ENCODE data around the gene ZSCAN31.
A peak's percentile ranks its signal among the peaks of the same experiment; 100 is the strongest.

Gene ZSCAN31

DNA sequence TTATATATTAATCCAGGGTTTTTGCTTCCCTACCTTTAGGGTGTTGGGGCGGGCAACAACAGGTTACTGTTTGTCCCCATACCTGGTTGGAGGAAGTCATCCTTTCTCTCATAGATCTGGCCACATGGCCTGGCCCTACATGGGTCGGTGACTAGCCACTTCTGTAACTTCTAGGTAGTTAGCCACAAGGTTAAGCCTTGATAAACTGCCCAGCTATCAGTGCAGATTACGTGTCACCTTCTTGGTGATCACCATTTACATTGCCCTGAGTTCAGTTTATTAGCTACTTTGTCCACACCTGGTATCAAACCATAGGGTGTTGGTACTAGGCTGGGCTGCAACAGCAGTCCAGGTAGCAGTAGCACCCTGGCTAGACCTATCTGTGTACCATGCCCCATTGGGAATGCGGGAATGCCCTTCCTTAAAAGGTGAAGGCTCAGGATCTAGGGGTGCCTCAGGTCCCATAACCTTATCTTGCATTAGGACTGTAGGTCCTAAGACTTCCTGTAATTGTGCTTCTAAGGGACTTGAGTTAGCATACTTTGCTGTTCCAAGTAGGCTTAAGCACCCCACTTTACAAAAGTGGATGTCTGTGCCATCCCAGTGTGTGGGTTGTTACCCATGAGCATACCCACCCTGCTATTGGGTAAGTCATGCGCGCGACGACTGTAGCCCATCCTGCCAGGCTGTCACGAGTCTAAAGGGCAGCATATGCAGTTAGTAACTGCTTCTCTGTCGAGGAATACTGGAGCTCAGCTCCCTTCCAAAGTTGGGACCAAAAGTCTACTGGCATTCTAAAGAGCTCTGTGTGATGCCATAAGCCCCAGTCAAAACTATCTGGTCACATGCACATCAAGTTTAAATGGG, 19.0 kb upstream of the ZSCAN31 start:
- in situ Hi-C loops (cut with HindIII; ENCODE audit: low pct_ligation_motif_present, low pct_unique_long_range_greater_than_20kb, low sequenced_read_pairs): no loop called here
- DNase-seq: no peak

DNA sequence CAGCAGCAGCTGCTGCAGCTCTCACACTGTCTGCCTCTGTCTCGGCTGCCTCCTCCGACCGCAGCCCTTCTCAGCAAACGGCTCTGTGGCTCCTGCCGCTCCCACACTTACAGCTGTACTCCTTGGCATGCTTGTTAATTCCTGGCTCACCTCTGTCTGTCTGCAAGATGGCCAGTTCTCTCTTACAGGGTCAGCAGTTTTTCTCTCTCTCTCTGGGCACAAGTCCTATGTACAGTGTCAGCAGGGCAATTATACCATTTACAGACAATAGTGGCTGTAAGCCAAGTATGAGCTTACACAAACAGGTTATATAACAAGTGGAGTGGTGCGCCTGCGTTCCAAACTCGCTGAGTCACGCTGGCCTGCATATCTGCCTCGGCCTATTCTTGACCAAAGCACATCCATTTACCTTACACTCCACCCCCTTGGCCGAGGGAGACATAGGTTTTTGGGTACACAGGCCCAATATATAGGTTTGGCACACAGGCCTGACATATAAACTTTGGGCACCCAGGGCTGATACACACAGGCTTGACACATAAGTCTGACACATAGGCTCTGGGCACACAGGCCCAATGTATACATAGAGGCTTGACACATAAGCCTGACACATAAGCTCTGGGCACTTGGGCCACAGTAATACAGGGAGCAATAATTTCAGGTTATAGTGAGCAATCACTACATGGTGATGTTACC, 18.2 kb upstream of the ZSCAN31 start:
- DNase-seq: no peak
- in situ Hi-C loops (cut with HindIII; ENCODE audit: low pct_ligation_motif_present, low pct_unique_long_range_greater_than_20kb, low sequenced_read_pairs): no loop called here

DNA sequence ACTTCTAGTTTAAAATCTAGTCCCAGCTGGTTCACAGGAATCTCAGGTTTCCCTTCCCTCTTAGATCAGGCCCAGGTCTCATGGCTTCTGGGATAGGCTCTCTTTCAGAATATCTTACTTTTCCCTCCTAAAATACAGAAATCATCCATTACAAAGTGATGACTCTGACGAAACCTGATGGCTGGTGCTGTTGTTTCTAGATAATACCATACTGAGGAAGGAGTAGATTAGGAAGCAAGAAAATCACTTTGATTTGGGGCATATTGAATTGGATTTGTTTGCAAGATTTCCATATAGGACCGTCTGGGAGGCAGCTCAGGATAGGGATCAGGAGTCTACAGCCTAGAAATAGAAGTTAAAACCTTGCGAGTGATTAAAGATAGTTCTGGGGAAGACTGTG, 17.4 kb upstream of the ZSCAN31 start:
- DNase-seq: no peak
- in situ Hi-C loops (cut with HindIII; ENCODE audit: low pct_ligation_motif_present, low pct_unique_long_range_greater_than_20kb, low sequenced_read_pairs): no loop called here

DNA sequence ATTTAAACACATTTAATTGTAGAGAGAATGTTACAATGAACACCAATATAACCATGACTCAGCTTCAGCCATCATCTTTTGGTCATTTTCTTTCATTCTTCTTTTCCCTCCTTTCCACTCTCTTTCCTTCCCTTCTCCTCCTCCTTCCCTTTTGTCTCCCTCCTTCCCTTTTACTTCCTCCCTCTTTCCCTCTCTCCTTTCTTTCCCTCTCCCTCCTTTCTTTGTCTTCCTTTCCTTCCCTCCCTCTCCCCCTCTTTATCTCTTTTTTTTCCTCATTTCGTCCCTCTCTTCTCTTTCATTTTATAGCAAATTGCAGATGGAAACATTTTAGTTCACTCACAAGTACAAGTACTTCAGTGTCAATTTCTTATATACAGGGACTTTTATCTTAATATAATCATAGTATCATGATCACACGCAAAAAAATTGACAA, 15.6 kb upstream of the ZSCAN31 start:
- in situ Hi-C loops (cut with HindIII; ENCODE audit: low pct_ligation_motif_present, low pct_unique_long_range_greater_than_20kb, low sequenced_read_pairs): no loop called here
- no peak for DNase-seq

DNA sequence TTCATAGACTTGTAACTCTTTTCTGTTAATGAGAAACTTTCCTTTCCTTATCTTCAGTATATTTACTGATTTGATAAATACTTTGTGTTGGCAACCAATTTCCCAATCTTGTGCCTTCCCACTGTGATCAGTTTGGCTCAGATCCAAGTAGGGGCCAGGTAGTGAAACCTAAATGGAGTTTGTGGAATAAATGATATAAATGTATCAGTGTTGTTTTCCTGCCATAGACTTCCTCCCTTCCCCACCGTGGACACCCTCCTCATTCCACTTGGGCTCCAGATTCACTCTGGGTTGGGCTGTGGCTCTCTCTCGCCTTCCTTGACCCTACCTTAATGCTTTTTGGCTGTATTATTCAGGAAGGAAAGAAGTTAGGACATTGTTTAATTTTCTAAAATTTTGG, 15.1 kb upstream of the ZSCAN31 start:
- in situ Hi-C loops (cut with HindIII; ENCODE audit: low pct_ligation_motif_present, low pct_unique_long_range_greater_than_20kb, low sequenced_read_pairs): no loop called here
- DNase-seq: no peak

DNA sequence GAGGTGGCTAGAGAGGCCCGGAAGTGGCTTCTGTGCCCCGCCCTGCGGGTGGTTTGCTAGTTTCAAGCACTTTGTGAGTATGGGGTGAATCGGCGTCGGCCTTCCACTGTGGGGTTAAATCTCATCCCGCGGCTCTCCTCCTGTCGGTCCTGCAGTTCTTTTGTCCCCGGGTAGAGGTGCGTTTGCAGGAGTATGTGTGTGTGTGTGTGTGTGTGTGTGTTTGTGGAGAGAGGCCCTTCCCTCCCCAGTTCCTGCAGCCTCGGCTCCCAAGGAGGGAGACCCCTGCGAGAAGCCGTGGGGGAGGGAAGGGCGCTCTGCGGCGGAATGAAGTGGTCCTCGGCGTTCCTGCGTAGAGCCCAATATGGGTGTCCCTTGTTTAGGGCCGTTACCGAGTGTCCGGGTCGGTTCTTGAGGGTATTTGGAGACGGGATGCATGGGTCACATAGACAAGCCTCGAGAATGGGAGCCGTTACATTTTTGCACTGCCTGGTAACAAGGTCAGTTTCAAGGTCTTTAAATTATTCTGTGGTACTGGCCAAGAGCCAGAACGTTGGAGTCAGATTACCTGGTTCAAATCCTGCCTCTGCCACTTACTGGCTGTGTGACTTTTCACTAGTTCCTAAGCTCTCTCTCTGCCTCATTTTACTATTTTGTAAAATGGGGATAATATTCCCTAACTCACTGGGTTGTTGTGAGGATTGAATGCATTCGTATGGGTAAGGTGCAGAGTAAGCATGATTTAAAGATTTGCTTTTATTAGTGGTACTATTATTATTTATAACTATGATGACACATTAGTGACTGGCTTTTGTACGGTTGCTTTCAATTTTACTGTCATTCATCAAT, 14.2 kb upstream of the ZSCAN31 start, which contains the start of gene ZKSCAN3:
TSS of gene ZKSCAN3 (plus strand) at position 56 of the 846 bp plus-strand sequence. CDS start 9,640 bp downstream, outside the sequence.
- in situ Hi-C loops (cut with HindIII; ENCODE audit: low pct_ligation_motif_present, low pct_unique_long_range_greater_than_20kb, low sequenced_read_pairs): no loop called here
- DNase-seq: peak; percentile 78

DNA sequence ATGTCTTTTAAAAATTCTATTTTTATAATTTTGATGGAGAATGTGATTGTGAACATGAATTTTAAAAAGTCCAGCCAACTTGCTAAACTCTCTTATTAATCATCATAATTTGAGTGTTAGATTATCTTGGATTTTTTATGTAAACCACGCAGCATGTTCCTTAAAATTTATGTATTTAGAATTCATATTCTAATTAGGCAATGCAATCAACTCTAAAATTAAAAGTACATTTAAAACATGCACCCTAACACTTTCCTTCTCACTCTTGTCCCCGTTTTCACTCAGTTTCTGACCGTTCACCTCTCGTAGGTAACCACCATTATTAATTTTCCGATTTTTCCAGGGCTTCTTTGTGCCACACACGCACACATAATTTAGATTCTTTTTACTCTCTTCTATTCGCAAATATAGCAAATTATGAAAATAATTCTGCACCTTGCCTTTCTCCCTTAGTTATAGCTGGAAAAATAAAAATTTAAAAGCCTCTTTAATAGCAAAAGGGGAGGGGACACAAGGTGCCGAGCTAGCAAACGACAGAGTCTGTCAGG, 13.5 kb upstream of the ZSCAN31 start:
- no peak for DNase-seq
- in situ Hi-C loops (cut with HindIII; ENCODE audit: low pct_ligation_motif_present, low pct_unique_long_range_greater_than_20kb, low sequenced_read_pairs): no loop called here

DNA sequence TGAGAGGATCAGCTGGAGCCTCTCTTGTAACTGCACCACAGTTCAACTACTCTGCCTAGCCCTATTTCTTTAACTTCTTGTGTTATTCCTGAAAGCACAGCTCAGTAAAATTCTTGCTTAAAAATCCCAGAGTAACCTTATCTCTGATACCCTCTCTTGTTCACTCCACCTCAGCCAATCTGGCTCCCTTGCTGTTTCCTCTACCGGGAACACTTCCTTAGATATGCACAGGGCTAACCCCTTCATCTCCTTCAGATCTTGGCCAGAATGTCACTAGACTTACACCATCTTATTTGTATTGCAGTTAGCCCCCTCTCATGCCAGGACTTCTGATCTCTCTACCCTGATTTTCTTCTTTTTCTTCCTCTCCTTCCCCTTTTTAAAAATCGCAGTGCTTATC, 11.2 kb upstream of the ZSCAN31 start:
- in situ Hi-C loops (cut with HindIII; ENCODE audit: low pct_ligation_motif_present, low pct_unique_long_range_greater_than_20kb, low sequenced_read_pairs): no loop called here
- no peak for DNase-seq

DNA sequence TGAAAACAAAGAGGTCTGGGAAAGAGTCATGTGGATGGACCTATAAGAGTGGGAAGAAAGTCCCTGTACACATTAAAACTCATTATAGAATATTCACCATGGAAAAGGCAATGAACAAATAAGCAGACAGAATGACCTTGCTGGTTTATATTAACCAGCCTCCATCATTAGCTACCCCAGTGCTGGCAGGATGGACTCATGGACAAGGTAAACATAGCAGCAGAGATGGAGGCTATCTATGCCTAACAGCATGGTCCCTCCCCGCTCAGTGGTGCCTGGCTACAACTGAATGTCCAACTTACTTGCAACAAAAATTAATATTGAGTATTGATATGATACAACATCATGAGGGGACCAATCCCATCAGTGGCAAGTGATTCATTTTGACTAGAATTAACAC, 9.3 kb upstream of the ZSCAN31 start:
- in situ Hi-C loops (cut with HindIII; ENCODE audit: low pct_ligation_motif_present, low pct_unique_long_range_greater_than_20kb, low sequenced_read_pairs): no loop called here
- DNase-seq: no peak

DNA sequence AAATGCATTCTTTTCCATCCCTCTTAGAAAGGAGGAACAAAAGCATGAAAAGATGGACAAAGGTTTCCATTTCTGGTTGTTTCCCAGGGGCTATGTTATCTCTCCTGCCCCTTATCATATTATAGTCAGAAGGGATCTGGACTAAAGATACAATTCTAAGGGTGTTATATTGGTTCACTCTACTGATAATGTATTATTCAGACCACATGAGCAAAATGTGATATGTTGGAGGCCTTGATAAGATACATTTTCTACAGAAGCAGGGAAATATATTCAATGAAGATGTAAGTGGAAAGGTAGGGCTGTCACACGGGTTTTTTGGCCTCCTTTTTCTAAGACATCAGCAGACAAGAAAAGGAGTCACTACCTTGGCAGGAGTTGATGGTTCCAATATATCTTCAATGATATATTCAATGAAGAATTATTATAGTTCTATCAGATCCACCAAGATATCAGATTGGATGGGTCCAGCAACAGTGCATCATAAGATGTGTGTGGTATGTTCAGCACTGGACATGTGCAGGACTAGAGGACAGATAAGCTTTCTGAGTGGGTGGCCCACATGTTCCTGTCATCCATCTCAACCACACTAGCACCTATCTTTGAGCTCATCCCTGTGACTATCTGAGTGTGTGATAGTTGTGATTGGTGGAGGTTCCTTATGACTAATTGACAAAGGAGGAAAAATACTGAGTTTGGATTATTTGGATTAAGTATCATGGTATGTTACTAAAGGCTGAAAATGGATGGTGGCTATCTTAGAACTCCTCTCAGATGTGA, 8.1 kb upstream of the ZSCAN31 start:
- DNase-seq: no peak
- in situ Hi-C loops (cut with HindIII; ENCODE audit: low pct_ligation_motif_present, low pct_unique_long_range_greater_than_20kb, low sequenced_read_pairs): no loop called here

DNA sequence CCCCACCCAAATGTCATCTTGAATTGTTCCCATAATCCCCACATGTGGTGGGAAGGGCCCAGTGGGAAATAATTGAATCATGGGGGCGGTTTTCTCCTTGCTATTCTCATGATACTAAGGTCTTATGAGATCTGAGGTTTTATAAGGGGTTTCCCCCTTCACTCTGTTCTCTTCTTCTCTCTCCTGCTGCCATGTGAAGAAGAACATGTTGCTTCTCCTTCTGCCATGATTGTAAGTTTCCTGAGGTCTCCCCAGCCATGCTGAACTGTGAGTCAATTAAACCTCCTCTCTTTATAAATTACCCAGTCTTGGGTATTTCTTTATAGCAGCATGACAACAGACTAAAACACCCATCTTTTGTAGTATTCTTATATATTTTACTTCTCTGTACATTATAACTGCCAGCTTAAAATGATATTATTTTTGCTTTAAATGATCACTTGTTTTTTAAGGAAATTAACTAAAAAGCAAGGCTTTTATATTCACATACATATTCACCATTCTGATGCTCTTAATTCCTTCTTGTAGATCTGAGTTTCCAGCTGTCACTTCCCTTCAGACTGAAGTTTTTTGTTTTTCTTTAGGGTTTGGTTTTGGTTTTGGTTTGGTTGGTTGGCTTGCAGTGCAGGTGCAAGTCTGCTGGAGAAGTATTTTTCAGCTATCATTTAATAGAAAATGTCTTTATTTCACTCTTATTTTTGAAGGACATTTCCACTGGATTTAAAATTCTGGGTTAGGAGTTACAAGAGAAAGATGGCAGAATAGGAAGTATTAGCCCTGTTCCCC, 4.6 kb upstream of the ZSCAN31 start:
- DNase-seq: no peak
- in situ Hi-C loops (cut with HindIII; ENCODE audit: low pct_ligation_motif_present, low pct_unique_long_range_greater_than_20kb, low sequenced_read_pairs): no loop called here

DNA sequence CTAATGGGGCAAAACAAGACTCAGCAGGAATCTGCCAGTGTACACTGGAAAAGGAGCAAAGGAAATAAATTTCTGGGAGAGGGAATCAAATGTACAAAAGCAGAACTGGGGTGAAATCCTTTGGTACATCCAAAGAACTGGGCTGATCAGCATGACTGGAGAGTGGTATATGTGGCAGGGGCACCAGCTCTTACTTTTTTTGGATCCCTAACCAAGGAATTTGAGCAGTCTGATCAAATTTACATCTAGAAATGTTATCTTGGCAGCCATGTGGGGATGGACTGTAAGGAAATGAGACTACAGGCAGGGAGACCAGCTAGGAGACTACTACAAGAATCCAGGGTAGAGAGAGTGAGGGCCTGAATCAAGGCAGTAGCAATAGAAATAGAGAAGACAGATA, 1.2 kb upstream of the ZSCAN31 start:
- no peak for DNase-seq
- in situ Hi-C loops (cut with HindIII; ENCODE audit: low pct_ligation_motif_present, low pct_unique_long_range_greater_than_20kb, low sequenced_read_pairs): no loop called here

DNA sequence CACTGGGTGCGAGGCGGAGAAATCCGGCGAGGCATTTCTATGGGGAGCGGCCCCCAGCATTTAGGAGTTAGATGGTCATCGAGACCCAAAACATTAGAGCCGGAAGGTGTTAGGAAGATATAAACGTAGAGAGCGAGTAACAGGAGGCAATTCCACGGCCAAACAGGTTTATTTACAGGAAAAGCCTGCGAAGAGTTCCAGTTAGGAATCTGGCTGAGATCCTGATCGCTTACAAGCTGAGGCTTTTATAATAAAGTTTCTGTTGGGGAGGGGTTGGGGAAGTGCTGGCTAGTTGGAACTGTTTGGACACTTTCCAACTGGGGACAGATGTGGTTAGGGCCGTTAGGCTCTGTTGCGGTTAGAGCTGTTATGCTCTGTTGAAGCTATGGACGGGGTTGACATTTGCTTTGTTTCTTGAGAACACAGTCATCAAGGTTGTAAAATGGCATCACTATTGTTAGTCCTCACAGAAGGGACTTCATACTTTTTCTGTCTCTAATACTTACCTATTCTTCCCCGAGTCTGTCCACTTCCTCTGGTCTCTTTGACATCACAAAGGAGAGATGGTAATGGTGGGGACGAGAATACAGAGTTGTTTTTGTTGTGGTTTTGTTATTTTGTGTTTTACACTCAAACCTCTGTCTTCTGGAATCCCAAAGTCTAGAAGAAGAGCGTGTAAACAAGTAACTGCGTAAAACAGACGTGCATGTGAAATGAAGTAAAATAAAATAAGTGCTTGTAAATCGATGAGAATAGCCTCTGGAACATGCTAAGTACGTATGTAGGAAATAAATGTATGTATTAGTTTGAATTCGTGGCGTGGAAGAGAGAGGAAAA, 554 bp upstream of the ZSCAN31 start:
- DNase-seq: peak; percentile 48
- in situ Hi-C loops (cut with HindIII; ENCODE audit: low pct_ligation_motif_present, low pct_unique_long_range_greater_than_20kb, low sequenced_read_pairs): no loop called here

DNA sequence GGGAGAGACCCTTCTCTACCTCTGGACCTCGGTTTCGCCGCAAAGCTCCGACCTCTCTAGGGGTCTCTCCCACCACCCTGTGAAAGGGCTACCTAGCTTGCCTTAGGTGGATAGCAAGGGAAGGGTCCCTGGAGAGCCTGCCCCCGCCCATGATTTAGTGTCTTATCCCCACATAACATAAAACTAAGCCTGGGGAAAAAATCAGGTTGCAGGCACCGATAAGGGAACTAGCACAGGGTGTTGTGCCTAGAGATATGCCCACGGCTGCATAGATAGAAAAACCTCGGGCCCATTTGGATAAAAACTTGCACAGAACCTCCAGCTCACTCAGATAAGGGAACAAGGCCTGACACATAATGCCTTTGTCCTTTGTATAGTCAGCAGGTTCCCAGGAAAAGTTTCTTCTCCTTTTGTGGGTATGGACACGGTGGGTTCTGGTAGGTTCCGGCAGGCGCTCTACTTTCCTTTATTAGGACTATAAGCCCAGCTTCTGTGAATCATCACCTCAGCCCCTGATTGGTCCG, 846 bp downstream of the ZSCAN31 start:
- no peak for DNase-seq
- in situ Hi-C loops (cut with HindIII; ENCODE audit: low pct_ligation_motif_present, low pct_unique_long_range_greater_than_20kb, low sequenced_read_pairs): no loop called here

DNA sequence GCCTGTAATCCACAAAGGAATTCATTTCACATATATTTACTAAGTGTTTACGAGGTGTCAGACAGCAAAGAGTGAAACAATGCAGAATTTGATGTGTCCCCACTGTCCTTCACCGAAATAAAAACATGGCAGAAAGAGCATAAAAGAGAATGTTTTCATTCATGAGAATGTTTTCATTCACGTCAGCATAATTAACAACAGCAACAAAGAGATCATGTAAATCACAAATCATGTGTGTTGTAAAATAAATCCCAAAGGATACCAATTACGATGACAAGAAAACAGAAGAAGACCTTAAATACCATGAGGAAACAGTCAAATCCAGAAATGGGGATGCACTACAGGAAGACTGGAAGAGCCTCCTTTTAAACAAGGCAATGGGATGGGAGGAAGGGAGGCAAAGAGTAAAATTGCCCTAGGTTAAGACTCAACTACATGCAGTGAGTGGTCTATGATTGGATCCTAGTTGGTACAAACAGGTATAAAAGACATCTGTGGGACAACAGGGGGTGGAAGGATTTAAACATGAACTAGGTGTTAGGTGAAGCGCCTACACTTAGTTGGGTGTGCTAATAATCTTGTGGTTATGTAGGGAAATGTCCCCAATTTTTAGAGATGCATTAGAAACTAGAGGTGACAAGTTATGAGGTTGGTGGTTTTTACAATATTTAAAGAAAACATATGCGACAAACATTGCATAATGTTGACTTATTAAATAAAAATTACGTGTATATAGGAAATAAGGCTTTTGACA, 1.5 kb downstream of the ZSCAN31 start:
- no peak for DNase-seq
- in situ Hi-C loops (cut with HindIII; ENCODE audit: low pct_ligation_motif_present, low pct_unique_long_range_greater_than_20kb, low sequenced_read_pairs): no loop called here

DNA sequence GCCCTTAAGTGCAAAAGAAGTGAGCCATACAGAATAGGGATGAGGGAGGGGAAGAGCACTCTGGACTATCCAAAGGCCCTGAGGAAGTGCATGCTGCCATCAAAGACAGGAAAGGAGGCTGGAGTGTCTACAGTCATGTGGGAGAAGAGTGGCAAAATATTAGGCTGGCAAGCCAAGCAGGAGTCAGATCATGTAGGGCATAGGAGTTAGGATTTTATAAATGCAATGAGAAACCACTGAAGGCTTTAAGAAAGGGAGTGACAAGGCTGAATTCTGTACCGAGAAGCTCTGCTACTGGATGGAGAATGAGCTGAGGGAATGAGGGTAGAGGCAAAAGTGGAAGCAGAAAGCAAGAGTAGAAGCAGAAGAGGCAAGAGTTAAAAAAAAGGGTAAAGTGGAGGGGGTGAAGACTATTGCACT, 2.3 kb downstream of the ZSCAN31 start:
- DNase-seq: no peak
- in situ Hi-C loops (cut with HindIII; ENCODE audit: low pct_ligation_motif_present, low pct_unique_long_range_greater_than_20kb, low sequenced_read_pairs): no loop called here
